ENCODE data around the gene INHBC.

Gene INHBC

DNA sequence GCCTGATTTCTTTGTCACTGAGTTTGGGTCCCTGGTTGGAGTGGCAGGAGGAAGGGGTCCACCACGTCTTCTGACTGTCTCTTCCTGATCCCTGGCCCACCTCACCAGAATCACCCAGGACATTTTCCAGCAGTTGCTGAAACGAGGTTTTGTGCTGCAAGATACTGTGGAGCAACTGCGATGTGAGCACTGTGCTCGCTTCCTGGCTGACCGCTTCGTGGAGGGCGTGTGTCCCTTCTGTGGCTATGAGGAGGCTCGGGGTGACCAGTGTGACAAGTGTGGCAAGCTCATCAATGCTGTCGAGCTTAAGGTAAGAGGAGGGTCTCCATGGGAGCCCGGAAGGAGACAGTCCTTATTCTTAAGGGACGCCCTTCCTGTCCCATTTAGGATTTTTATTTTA lies 65.6 kb downstream of the INHBC start:
- Histone ChIP-seq H4K20me1 (ENCODE audit: low read depth, low read length) (no peaks in the 10 kb centered on the region), H3K79me2 (ENCODE audit: insufficient read depth, low read length) (no peaks in the 10 kb centered on the region), H3K27ac (ENCODE audit: low read depth, low read length) (no peak overlapping the region), H3K9me3 (ENCODE audit: insufficient read depth, low read length) (no peaks in the 10 kb centered on the region), H3K4me2 (ENCODE audit: low read depth, low read length, poor library complexity, severe bottlenecking) (no peak overlapping the region), H3K9ac (ENCODE audit: low read length) (no peak overlapping the region), H3K4me3 (ENCODE audit: insufficient read depth, low read length, poor library complexity, severe bottlenecking) (no peak overlapping the region), H3K9me2 (replicated peaks; ENCODE audit: insufficient read depth, low read length) (no peaks in the 10 kb centered on the region), H3K36me3 (ENCODE audit: low read length) (peaks cover 35% of the 10 kb centered on the region), H3F3A (ENCODE audit: insufficient read depth) (no peaks in the 10 kb centered on the region), H2AFZ (ENCODE audit: low read depth, low read length, severe bottlenecking) (no peak overlapping the region), H3K27me3 (ENCODE audit: low read length) (no peaks in the 10 kb centered on the region)
- no peak for TF ChIP-seq EZH2phosphoT487 (conservative IDR thresholded peaks at IDR 0.05; ENCODE audit: low read length)
- TF ChIP-seq, protein P1, sequence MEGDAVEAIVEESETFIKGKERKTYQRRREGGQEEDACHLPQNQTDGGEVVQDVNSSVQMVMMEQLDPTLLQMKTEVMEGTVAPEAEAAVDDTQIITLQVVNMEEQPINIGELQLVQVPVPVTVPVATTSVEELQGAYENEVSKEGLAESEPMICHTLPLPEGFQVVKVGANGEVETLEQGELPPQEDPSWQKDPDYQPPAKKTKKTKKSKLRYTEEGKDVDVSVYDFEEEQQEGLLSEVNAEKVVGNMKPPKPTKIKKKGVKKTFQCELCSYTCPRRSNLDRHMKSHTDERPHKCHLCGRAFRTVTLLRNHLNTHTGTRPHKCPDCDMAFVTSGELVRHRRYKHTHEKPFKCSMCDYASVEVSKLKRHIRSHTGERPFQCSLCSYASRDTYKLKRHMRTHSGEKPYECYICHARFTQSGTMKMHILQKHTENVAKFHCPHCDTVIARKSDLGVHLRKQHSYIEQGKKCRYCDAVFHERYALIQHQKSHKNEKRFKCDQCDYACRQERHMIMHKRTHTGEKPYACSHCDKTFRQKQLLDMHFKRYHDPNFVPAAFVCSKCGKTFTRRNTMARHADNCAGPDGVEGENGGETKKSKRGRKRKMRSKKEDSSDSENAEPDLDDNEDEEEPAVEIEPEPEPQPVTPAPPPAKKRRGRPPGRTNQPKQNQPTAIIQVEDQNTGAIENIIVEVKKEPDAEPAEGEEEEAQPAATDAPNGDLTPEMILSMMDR (IDR thresholded peaks at IDR 0.05; ENCODE audit: insufficient read depth, low read length, poor library complexity, severe bottlenecking), result no peak

Data from SU-DHL-6 (cell line).